ENCODE results near the gene HSD17B4. TPM values are rescaled to one million over a fixed set of nuclear protein-coding genes. Genes with fewer than 3 reads are reported as not detected.

HSD17B4 gene
- total and polyA plus RNA-seq, 2 of the 13 experiments (the other 11 are each of a cell fraction or from before 2014, with no cell fraction given) = 178 to 399 TPM

GRCh38 chr5:119522841-119523240 lies 70.5 kb downstream of the HSD17B4 start (continued):
- TF ChIP-seq, protein P1, sequence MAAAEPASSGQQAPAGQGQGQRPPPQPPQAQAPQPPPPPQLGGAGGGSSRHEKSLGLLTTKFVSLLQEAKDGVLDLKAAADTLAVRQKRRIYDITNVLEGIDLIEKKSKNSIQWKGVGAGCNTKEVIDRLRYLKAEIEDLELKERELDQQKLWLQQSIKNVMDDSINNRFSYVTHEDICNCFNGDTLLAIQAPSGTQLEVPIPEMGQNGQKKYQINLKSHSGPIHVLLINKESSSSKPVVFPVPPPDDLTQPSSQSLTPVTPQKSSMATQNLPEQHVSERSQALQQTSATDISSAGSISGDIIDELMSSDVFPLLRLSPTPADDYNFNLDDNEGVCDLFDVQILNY (CRISPR knock-in tag; conservative IDR thresholded peaks at IDR 0.05) = no peak
- TF ChIP-seq THRA (CRISPR knock-in tag; IDR thresholded peaks at IDR 0.05; ENCODE audit: borderline replicate concordance) (no peak), SMAD1 (CRISPR knock-in tag; IDR thresholded peaks at IDR 0.05; ENCODE audit: borderline replicate concordance, low read depth) (no peak), ZNF724P (CRISPR knock-in tag; IDR thresholded peaks at IDR 0.05; ENCODE audit: borderline replicate concordance) (no peak), ZNF333 (CRISPR knock-in tag; IDR thresholded peaks at IDR 0.05; ENCODE audit: borderline replicate concordance) (no peak), ZNF282 (IDR thresholded peaks at IDR 0.05; ENCODE audit: partially characterized antibody) (no peak), NCOA1 (CRISPR knock-in tag; IDR thresholded peaks at IDR 0.05) (no peak), REPIN1 (CRISPR knock-in tag; IDR thresholded peaks at IDR 0.05; ENCODE audit: borderline replicate concordance, low read depth) (no peak), FOXA1 (IDR thresholded peaks at IDR 0.05) (no peak), FOXA1 (CRISPR knock-in tag; IDR thresholded peaks at IDR 0.05) (peak; percentile 72; the same call in 1 of the 2 replicates), ZNF281 (CRISPR knock-in tag; IDR thresholded peaks at IDR 0.05; ENCODE audit: borderline replicate concordance) (no peak), ZNF225 (CRISPR knock-in tag; IDR thresholded peaks at IDR 0.05) (no peak), MAFK (conservative IDR thresholded peaks at IDR 0.05 in 1 of 2, IDR thresholded peaks at IDR 0.05 in 1 of 2; ENCODE audit: low read length in 2 of 2) (no peak), NR2C2 (CRISPR knock-in tag; IDR thresholded peaks at IDR 0.05; ENCODE audit: borderline replicate concordance) (no peak), ZBTB8A (CRISPR knock-in tag; IDR thresholded peaks at IDR 0.05; ENCODE audit: borderline replicate concordance, low read depth) (no peak), SRSF1 (optimal IDR thresholded peaks at IDR 0.05; ENCODE audit: low read depth, low read length) (no peak), SRSF9 (IDR thresholded peaks at IDR 0.05; ENCODE audit: borderline replicate concordance, insufficient read depth, low read depth, low read length, poor library complexity, severe bottlenecking) (no peak), MEF2D (CRISPR knock-in tag; IDR thresholded peaks at IDR 0.05) (0 out of 2 replicates have a peak, but pooled peaks have one; percentile 24)
- TF ChIP-seq, protein P2, sequence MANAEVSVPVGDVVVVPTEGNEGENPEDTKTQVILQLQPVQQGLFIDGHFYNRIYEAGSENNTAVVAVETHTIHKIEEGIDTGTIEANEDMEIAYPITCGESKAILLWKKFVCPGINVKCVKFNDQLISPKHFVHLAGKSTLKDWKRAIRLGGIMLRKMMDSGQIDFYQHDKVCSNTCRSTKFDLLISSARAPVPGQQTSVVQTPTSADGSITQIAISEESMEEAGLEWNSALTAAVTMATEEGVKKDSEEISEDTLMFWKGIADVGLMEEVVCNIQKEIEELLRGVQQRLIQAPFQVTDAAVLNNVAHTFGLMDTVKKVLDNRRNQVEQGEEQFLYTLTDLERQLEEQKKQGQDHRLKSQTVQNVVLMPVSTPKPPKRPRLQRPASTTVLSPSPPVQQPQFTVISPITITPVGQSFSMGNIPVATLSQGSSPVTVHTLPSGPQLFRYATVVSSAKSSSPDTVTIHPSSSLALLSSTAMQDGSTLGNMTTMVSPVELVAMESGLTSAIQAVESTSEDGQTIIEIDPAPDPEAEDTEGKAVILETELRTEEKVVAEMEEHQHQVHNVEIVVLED (CRISPR knock-in tag; IDR thresholded peaks at IDR 0.05; ENCODE audit: borderline replicate concordance) = peak; percentile 23; the same call in 1 of the 2 replicates
- TF ChIP-seq, protein P3, sequence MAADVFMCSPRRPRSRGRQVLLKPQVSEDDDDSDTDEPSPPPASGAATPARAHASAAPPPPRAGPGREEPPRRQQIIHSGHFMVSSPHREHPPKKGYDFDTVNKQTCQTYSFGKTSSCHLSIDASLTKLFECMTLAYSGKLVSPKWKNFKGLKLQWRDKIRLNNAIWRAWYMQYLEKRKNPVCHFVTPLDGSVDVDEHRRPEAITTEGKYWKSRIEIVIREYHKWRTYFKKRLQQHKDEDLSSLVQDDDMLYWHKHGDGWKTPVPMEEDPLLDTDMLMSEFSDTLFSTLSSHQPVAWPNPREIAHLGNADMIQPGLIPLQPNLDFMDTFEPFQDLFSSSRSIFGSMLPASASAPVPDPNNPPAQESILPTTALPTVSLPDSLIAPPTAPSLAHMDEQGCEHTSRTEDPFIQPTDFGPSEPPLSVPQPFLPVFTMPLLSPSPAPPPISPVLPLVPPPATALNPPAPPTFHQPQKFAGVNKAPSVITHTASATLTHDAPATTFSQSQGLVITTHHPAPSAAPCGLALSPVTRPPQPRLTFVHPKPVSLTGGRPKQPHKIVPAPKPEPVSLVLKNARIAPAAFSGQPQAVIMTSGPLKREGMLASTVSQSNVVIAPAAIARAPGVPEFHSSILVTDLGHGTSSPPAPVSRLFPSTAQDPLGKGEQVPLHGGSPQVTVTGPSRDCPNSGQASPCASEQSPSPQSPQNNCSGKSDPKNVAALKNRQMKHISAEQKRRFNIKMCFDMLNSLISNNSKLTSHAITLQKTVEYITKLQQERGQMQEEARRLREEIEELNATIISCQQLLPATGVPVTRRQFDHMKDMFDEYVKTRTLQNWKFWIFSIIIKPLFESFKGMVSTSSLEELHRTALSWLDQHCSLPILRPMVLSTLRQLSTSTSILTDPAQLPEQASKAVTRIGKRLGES (CRISPR knock-in tag; IDR thresholded peaks at IDR 0.05; ENCODE audit: borderline replicate concordance) = no peak
